ENCODE measurements around the gene CA11.

The CA11 gene

GRCh38 chr19:48656840-48657474 is 11.0 kb upstream of the CA11 start:
- no peak overlapping the region for H3K4me3 ChIP-seq (ENCODE audit: low read length)
- H3K79me2 ChIP-seq (ENCODE audit: low read length), result no peaks in the 10 kb centered on the region
- H2AFZ ChIP-seq (ENCODE audit: low read length), result no peak overlapping the region
- no peak overlapping the region for H3K9ac ChIP-seq (ENCODE audit: low read length)
- peaks cover 51% of the 10 kb centered on the region for H3K27me3 ChIP-seq (replicated peaks; ENCODE audit: insufficient read depth, low read length)
- no peaks in the 10 kb centered on the region for H3K9me2 ChIP-seq (replicated peaks; ENCODE audit: insufficient read depth, low read length)
- DNase-seq, result no peak
- no peak overlapping the region for H3K27ac ChIP-seq (ENCODE audit: low read length)
- no peak overlapping the region for H3K4me2 ChIP-seq (ENCODE audit: low read depth, low read length)
- H3K4me1 ChIP-seq (ENCODE audit: low read length), result peaks cover 4% of the 10 kb centered on the region
- H3K9me3 ChIP-seq (replicated peaks; ENCODE audit: insufficient read depth, low read length), result no peaks in the 10 kb centered on the region
- no peaks in the 10 kb centered on the region for H4K20me1 ChIP-seq (ENCODE audit: insufficient read depth, low read length)
- no peak for TF ChIP-seq EZH2phosphoT487 (IDR thresholded peaks at IDR 0.05; ENCODE audit: low read length)
- TF ChIP-seq CTCF (IDR thresholded peaks at IDR 0.05; ENCODE audit: low read length), result no peak
- no peak for TF ChIP-seq EZH2 (optimal IDR thresholded peaks at IDR 0.05; ENCODE audit: low read depth, low read length)
- no peaks in the 10 kb centered on the region for H3F3A ChIP-seq (ENCODE audit: insufficient read depth, low read length)
- no peaks in the 10 kb centered on the region for H3K36me3 ChIP-seq (replicated peaks; ENCODE audit: insufficient read depth, low read length)

- TF ChIP-seq EZH2phosphoT487 (IDR thresholded peaks at IDR 0.05; ENCODE audit: low read length) (no peak), EZH2 (optimal IDR thresholded peaks at IDR 0.05; ENCODE audit: low read depth, low read length) (no peak), CTCF (IDR thresholded peaks at IDR 0.05; ENCODE audit: low read length) (no peak)
- no peak for DNase-seq
- Histone ChIP-seq H3K4me2 (ENCODE audit: low read depth, low read length) (no peak overlapping the region), H3K4me3 (ENCODE audit: low read length) (no peak overlapping the region), H3K79me2 (ENCODE audit: low read length) (no peaks in the 10 kb centered on the region), H3K9ac (ENCODE audit: low read length) (no peak overlapping the region), H2AFZ (ENCODE audit: low read length) (no peak overlapping the region), H3K4me1 (ENCODE audit: low read length) (0 out of 2 replicates have a peak, but pooled peaks cover under 1% of the 10 kb centered on the region), H3K27ac (ENCODE audit: low read length) (no peak overlapping the region), H3K27me3 (replicated peaks; ENCODE audit: insufficient read depth, low read length) (peaks cover 48% of the 10 kb centered on the region), H3F3A (ENCODE audit: insufficient read depth, low read length) (no peaks in the 10 kb centered on the region), H3K36me3 (replicated peaks; ENCODE audit: insufficient read depth, low read length) (no peaks in the 10 kb centered on the region), H3K9me2 (replicated peaks; ENCODE audit: insufficient read depth, low read length) (no peaks in the 10 kb centered on the region), H3K9me3 (replicated peaks; ENCODE audit: insufficient read depth, low read length) (no peaks in the 10 kb centered on the region), H4K20me1 (ENCODE audit: insufficient read depth, low read length) (no peaks in the 10 kb centered on the region)
These were observed 8.5 kb upstream of the CA11 start for GRCh38 chr19:48654299-48655059.

- DNase-seq, result no peak
- Histone ChIP-seq H3K4me2 (ENCODE audit: low read depth, low read length) (no peak overlapping the region), H3K4me1 (ENCODE audit: low read length) (peaks cover 7% of the 10 kb centered on the region; the same call in 1 of the 2 replicates), H3K9me3 (replicated peaks; ENCODE audit: insufficient read depth, low read length) (no peaks in the 10 kb centered on the region), H3K27me3 (replicated peaks; ENCODE audit: insufficient read depth, low read length) (peaks cover 32% of the 10 kb centered on the region), H3K27ac (ENCODE audit: low read length) (no peak overlapping the region), H3K9me2 (replicated peaks; ENCODE audit: insufficient read depth, low read length) (no peaks in the 10 kb centered on the region), H3K36me3 (replicated peaks; ENCODE audit: insufficient read depth, low read length) (no peaks in the 10 kb centered on the region), H2AFZ (ENCODE audit: low read length) (no peak overlapping the region), H3K79me2 (ENCODE audit: low read length) (no peaks in the 10 kb centered on the region), H3K4me3 (ENCODE audit: low read length) (no peak overlapping the region), H3F3A (ENCODE audit: insufficient read depth, low read length) (no peaks in the 10 kb centered on the region; the same call in 1 of the 2 replicates), H3K9ac (ENCODE audit: low read length) (no peak overlapping the region), H4K20me1 (ENCODE audit: insufficient read depth, low read length) (no peaks in the 10 kb centered on the region)
- TF ChIP-seq CTCF (IDR thresholded peaks at IDR 0.05; ENCODE audit: low read length), result no peak
- TF ChIP-seq EZH2 (optimal IDR thresholded peaks at IDR 0.05; ENCODE audit: low read depth, low read length), result no peak
These were observed 5.7 kb upstream of the CA11 start for GRCh38 chr19:48651683-48652048.
